OCI-LY7 (cell line): ENCODE data around the gene NPLOC4. TPM values are rescaled to one million over a fixed set of nuclear protein-coding genes. Genes with fewer than 3 reads are reported as not detected.

Source experiments
- BruUV-seq: library from RNA; stranded (reverse); fragments of 400-500 nt; replicated peaks from 2 replicates; lab custom pipeline; 2021; lab: Mats Ljungman, UMichigan
- CTCF ChIA-PET: fragments of 300-600 bp; sonication (Branson Sonifier 250); formaldehyde crosslinking; loops from one replicate; lab custom pipeline; 2022; ENCODE audit warnings: antibody characterized with exemption; ENCODE audit not compliant: unreplicated experiment; lab: Charles Lee
- POLR2A ChIA-PET: fragments of 300-600 bp; sonication (Branson Sonifier 250); formaldehyde crosslinking; loops from one replicate; lab custom pipeline; 2022; ENCODE audit warnings: antibody characterized with exemption; lab: Charles Lee
- DNase-seq: peaks from one replicate; pipeline ENCODE4 v3.0.0-alpha.2; 2015; ENCODE audit warnings: low spot score
- H2AFZ ChIP-seq: fragments of 200-600 bp; sonication (generic), shearing (Covaris generic); 2 replicates; pipeline ENCODE4 v1.6.1; 2014; ENCODE audit warnings: mild to moderate bottlenecking, antibody characterized with exemption, low read length, moderate library complexity
- H3K27ac ChIP-seq: fragments of 200-600 bp; sonication (generic); 2 replicates; pipeline ENCODE4 v1.5.1; 2014; ENCODE audit warnings: mixed run types, low read depth, mild to moderate bottlenecking, moderate library complexity, low read length, inconsistent platforms; ENCODE audit not compliant: poor library complexity, severe bottlenecking
- H3K36me3 ChIP-seq: fragments of 200-600 bp; sonication (generic); 2 replicates; pipeline ENCODE4 v1.6.1; 2014; ENCODE audit warnings: mild to moderate bottlenecking, antibody characterized with exemption, low read length, moderate library complexity, mixed read lengths; ENCODE audit not compliant: insufficient read depth
- H3K4me1 ChIP-seq: fragments of 200-600 bp; sonication (generic); 2 replicates; pipeline ENCODE4 v1.5.1; 2014; ENCODE audit warnings: mild to moderate bottlenecking, low read length; ENCODE audit not compliant: insufficient read depth, poor library complexity, severe bottlenecking
- H3K4me2 ChIP-seq: fragments of 200-600 bp; sonication (generic); 2 replicates; pipeline ENCODE4 v1.6.1; 2014; ENCODE audit warnings: mild to moderate bottlenecking, low read length
- H3K4me3 ChIP-seq: fragments of 200-600 bp; sonication (generic); 2 replicates; pipeline ENCODE4 v1.5.1; 2014; ENCODE audit warnings: mild to moderate bottlenecking, low read depth, low read length; ENCODE audit not compliant: poor library complexity, severe bottlenecking
- H3K79me2 ChIP-seq: fragments of 200-600 bp; sonication (generic); 2 replicates; pipeline ENCODE4 v1.6.1; 2016; ENCODE audit warnings: low read depth, mild to moderate bottlenecking, low read length, moderate library complexity, mixed read lengths; ENCODE audit not compliant: insufficient read depth
- H3K9me2 ChIP-seq: fragments of 200-600 bp; sonication (generic); 2 replicates; pipeline ENCODE4 v1.6.1; 2016; ENCODE audit warnings: mild to moderate bottlenecking, low read length, mixed read lengths; ENCODE audit not compliant: insufficient read depth
- H3K9me3 ChIP-seq: fragments of 200-600 bp; sonication (generic); 2 replicates; pipeline ENCODE4 v1.6.1; 2014; ENCODE audit warnings: mild to moderate bottlenecking, mixed run types, low read length, mixed read lengths
- H4K20me1 ChIP-seq: fragments of 200-600 bp; sonication (generic); 2 replicates; pipeline ENCODE4 v1.6.1; 2014; ENCODE audit warnings: mild to moderate bottlenecking, antibody characterized with exemption, low read length, moderate library complexity, mixed read lengths; ENCODE audit not compliant: insufficient read depth
- CTCF ChIP-seq: fragments of 200-600 bp; sonication (generic); conservative IDR thresholded peaks from 2 replicates; pipeline ENCODE4 v1.5.1; 2014; ENCODE audit warnings: mild to moderate bottlenecking, antibody characterized with exemption, low read length, moderate library complexity, mixed read lengths
- EZH2phosphoT487 ChIP-seq: fragments of 200-600 bp; sonication (generic); IDR thresholded peaks from 2 replicates; pipeline ENCODE4 v1.6.1; 2018; ENCODE audit warnings: low read depth, borderline replicate concordance, mild to moderate bottlenecking, mixed run types, antibody characterized with exemption, low read length, moderate library complexity, mixed read lengths
- intact Hi-C: fragments of 100-400 bp; cut with micrococcal nuclease; formaldehyde crosslinking; loops from one replicate; pipeline ENCODE4 v1.10.0; 2022; ENCODE audit not compliant: unreplicated experiment
- total RNA-seq, 2 experiments: library from RNA; depleted of rRNA in 1 of 2; stranded (reverse); fragments of >200 nt in 1 of 2; shearing (Covaris generic) in 1 of 2; gene quantifications; 2 replicates each; pipeline ENCODE4 v1.2.3, GENCODE V29; 2014 to 2022

NPLOC4 gene
- total RNA-seq, 2 experiments from 2014 or later = 69.6 to 118 TPM

- H3K9me3 ChIP-seq = no peaks in the 10 kb centered on the region
- H3K4me3 ChIP-seq = no peak overlapping the region
- CTCF ChIA-PET = no interaction called here
- no peaks in the 10 kb centered on the region for H4K20me1 ChIP-seq
- peaks cover 6% of the 10 kb centered on the region for H3K4me1 ChIP-seq
- no peak overlapping the region for H3K4me2 ChIP-seq
- H2AFZ ChIP-seq = no peak overlapping the region
- no peak overlapping the region for H3K27ac ChIP-seq
- H3K9me2 ChIP-seq = no peaks in the 10 kb centered on the region
- DNase-seq = no peak
- POLR2A ChIA-PET = interaction anchor here (0.6 to 1.2 kb wide), 3 partner anchors 9 to 60 kb away, joined by 3 to 6 read pairs (median 3); partner anchors contain the start of gene FAAP100
- peaks cover 92% of the 10 kb centered on the region for H3K36me3 ChIP-seq
- TF ChIP-seq EZH2phosphoT487 (no peak), CTCF (no peak)
- no peaks in the 10 kb centered on the region for H3K79me2 ChIP-seq
- BruUV-seq = TSS peak; percentile 39
- intact Hi-C loops = no loop called here
Observed at GRCh38 chr17:81561494-81561885, 75.4 kb downstream of the NPLOC4 start.

- H4K20me1 ChIP-seq = no peaks in the 10 kb centered on the region
- no peaks in the 10 kb centered on the region for H3K79me2 ChIP-seq
- peaks cover 78% of the 10 kb centered on the region for H3K36me3 ChIP-seq
- no peak overlapping the region for H2AFZ ChIP-seq
- no peaks in the 10 kb centered on the region for H3K9me3 ChIP-seq
- H3K4me2 ChIP-seq = no peak overlapping the region
- intact Hi-C loops = no loop called here
- POLR2A ChIA-PET = interaction anchor here (0.8 kb wide), 1 partner anchor 26 kb away, joined by 7 read pairs; no protein-coding TSS in a partner anchor
- CTCF ChIA-PET = interaction anchor here (0.6 kb wide), 1 partner anchor 45 kb away, joined by 3 read pairs; no protein-coding TSS in a partner anchor
- H3K4me1 ChIP-seq = peaks cover 12% of the 10 kb centered on the region
- H3K4me3 ChIP-seq = no peak overlapping the region
- BruUV-seq = no TSS peak
- no peak for DNase-seq
- no peak overlapping the region for H3K27ac ChIP-seq
- TF ChIP-seq CTCF = 0 out of 2 replicates have a peak, but pooled peaks have one; percentile 15
- TF ChIP-seq EZH2phosphoT487 = no peak
- no peaks in the 10 kb centered on the region for H3K9me2 ChIP-seq
Observed at GRCh38 chr17:81558941-81559806, 77.7 kb downstream of the NPLOC4 start.

- no peak overlapping the region for H2AFZ ChIP-seq
- TF ChIP-seq CTCF (no peak), EZH2phosphoT487 (no peak)
- DNase-seq = no peak
- H4K20me1 ChIP-seq = no peaks in the 10 kb centered on the region
- no peak overlapping the region for H3K4me2 ChIP-seq
- no peak overlapping the region for H3K4me3 ChIP-seq
- peaks cover 23% of the 10 kb centered on the region for H3K4me1 ChIP-seq
- ChIA-PET POLR2A (no interaction called here), CTCF (no interaction called here)
- no peaks in the 10 kb centered on the region for H3K9me2 ChIP-seq
- no peak overlapping the region for H3K27ac ChIP-seq
- intact Hi-C loops = no loop called here
- H3K36me3 ChIP-seq = peaks cover 68% of the 10 kb centered on the region
- no peaks in the 10 kb centered on the region for H3K79me2 ChIP-seq
- no peaks in the 10 kb centered on the region for H3K9me3 ChIP-seq
- BruUV-seq = no TSS peak
Observed at GRCh38 chr17:81558115-81558468, 78.8 kb downstream of the NPLOC4 start.
